ENCODE data around the gene RUNDC3A.

RUNDC3A gene

DNA sequence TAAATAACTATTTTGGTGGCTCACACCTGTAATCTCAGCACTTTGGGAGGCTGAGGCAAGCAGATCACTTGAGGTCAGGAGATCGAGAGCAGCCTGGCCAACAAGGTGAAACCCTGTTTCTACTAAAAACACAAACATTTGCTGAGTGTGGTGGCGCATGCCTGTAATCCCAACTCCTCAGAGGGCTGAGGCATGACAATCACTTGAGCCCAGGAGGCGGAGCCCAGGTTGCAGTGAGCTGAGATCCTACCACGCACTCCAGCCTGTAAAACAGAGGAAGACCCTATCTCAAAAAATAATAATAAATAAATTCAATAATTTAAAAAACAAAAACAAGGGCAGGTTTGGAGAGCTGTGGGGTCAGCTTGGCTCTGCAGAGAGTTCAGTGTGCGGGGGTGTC is 34.8 kb upstream of the RUNDC3A start:
- TF ChIP-seq, protein P1, sequence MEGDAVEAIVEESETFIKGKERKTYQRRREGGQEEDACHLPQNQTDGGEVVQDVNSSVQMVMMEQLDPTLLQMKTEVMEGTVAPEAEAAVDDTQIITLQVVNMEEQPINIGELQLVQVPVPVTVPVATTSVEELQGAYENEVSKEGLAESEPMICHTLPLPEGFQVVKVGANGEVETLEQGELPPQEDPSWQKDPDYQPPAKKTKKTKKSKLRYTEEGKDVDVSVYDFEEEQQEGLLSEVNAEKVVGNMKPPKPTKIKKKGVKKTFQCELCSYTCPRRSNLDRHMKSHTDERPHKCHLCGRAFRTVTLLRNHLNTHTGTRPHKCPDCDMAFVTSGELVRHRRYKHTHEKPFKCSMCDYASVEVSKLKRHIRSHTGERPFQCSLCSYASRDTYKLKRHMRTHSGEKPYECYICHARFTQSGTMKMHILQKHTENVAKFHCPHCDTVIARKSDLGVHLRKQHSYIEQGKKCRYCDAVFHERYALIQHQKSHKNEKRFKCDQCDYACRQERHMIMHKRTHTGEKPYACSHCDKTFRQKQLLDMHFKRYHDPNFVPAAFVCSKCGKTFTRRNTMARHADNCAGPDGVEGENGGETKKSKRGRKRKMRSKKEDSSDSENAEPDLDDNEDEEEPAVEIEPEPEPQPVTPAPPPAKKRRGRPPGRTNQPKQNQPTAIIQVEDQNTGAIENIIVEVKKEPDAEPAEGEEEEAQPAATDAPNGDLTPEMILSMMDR (IDR thresholded peaks at IDR 0.05; ENCODE audit: low read depth, low read length, missing control alignments): no peak
- no peak for DNase-seq (ENCODE audit: low read depth)
- no peak overlapping the region for H3K4me3 ChIP-seq (ENCODE audit: low read depth, low read length)
- in situ Hi-C loops (cut with HindIII; ENCODE audit: low sequenced_read_pairs): loop anchor here (5.0 kb wide), 1 partner anchor 39 kb away; no protein-coding TSS in a partner anchor

DNA sequence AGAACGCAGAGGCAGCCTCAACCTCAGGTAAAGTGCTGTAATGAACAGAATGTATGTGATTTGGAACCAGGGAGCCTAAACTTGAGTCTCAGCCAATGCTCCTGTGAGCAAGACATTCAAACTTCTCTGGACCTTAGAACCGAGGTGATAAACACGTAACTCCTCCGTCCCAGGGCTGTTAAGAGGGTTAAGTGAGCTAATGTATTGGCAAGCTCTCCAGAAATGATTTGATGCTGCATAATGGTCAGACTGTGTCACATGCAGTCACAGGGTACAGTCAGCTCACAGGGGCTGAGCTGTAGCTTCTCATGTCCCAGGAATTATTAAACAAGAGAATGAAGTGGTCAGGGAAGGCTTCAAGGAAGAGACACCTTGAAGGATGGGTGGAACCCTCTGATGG is 30.4 kb upstream of the RUNDC3A start:
- no peak overlapping the region for H3K4me3 ChIP-seq (ENCODE audit: low read depth, low read length)
- TF ChIP-seq, protein P1 (IDR thresholded peaks at IDR 0.05; ENCODE audit: low read depth, low read length, missing control alignments): no peak
- in situ Hi-C loops (cut with HindIII; ENCODE audit: low sequenced_read_pairs): no loop called here
- no peak for DNase-seq (ENCODE audit: low read depth)

DNA sequence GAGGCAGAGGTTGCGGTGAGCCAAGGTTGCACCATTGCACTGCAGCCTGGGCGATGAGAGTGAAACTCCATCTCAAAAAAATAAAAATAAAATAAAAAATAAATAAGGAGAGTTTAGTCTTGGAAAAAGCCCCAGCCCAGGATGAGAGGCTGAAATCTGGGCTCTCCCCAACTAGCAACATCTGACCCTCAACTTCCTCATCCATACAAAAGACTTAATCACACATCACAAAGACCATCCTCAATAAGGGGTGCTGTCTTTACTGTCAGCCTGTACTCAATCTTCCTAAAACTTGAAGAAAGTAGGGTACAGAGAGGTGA is 29.1 kb upstream of the RUNDC3A start:
- in situ Hi-C loops (cut with HindIII; ENCODE audit: low sequenced_read_pairs): no loop called here
- DNase-seq (ENCODE audit: low read depth): no peak
- TF ChIP-seq, protein P1 (IDR thresholded peaks at IDR 0.05; ENCODE audit: low read depth, low read length, missing control alignments): no peak
- H3K4me3 ChIP-seq (ENCODE audit: low read depth, low read length): no peak overlapping the region

DNA sequence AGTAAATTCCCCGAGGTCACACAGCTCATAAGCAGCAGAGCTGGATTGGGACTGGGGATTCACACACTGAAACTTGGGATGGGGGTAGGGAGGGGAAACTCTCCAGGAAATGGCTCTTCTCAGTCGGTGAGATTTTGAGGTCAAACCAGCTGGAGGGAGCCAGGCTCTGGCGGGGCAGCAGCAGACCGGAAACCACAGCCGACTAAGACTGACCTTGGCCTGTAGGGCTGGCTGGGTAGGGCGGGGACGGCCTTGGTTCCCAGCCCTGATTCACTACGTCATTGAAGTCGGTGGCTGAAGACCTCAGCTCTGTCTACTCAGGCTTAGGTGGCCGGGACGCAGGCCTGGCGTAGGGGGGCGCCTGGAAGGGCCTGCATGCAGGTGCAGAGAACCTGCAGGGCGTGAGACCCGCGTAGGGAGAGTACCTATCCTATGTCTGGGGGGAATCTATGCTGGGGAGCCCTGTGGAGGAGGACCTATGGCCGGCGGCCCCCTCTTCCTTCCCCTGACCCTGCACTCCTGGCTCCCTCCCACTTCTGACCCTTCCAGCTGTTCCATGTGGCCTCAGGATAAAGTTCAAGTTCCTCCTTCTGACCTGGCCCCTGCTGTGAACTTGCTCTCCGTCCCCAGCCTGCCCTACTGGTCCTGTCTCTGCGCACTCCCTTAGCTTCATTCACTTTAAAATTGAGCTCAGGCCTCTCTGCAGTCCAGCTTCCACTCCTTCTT is 28.6 kb upstream of the RUNDC3A start:
- in situ Hi-C loops (cut with HindIII; ENCODE audit: low sequenced_read_pairs): no loop called here
- H3K4me3 ChIP-seq (ENCODE audit: low read depth, low read length): no peak overlapping the region
- DNase-seq (ENCODE audit: low read depth): peak; percentile 42

DNA sequence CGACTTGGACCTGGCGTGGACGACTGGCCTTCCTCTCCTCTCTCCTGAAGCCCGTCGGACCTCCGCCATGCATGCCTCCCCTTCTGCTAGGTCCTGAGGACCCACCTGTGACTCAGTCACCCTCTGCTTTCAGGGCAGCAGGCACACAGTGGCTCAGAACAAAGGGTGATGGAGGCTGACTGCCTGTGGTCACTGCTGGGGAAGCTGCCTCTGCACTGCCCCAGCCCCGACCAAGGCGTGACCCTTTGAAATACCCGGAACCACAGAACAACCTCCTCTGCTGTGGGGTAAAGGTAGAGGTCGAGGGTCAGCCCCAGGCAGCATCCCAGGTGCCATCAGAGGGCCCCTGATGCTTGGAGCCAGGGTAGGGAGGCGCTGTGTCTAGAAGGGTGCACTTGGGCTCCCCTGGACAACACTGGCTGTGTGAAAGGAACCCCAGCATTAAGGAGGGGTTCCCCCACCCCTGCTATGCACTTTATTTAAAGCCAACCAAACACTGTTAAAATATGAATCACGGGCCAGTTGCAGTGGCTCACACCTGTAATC is 27.9 kb upstream of the RUNDC3A start:
- TF ChIP-seq, protein P1 (IDR thresholded peaks at IDR 0.05; ENCODE audit: low read depth, low read length, missing control alignments): no peak
- in situ Hi-C loops (cut with HindIII; ENCODE audit: low sequenced_read_pairs): no loop called here
- DNase-seq (ENCODE audit: low read depth): no peak
- H3K4me3 ChIP-seq (ENCODE audit: low read depth, low read length): no peak overlapping the region

More for the DNA sequence above, 28.6 kb upstream of the RUNDC3A start:
- TF ChIP-seq, protein P1 (IDR thresholded peaks at IDR 0.05; ENCODE audit: low read depth, low read length, missing control alignments): no peak

DNA sequence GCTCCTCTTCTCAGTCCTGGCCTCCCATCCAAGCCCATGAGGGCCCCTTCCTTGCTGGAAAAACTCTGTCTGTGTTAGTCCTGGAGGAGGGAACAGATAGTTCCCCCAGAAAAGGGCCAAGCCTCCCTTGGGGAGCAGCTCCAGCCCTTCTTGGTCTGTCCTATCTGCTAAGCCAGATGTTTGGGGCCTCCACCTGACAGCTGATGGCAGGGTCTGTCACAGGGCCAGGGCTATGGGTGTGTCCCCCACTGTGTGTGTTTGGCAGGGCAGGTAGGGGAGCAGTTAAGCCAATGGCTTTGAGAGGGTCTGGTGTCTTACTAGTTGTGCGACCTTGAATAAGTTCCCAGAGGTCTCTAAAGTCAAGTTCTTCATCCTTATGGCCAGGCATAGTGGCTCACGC is 26.8 kb upstream of the RUNDC3A start:
- in situ Hi-C loops (cut with HindIII; ENCODE audit: low sequenced_read_pairs): no loop called here
- H3K4me3 ChIP-seq (ENCODE audit: low read depth, low read length): no peak overlapping the region
- no peak for DNase-seq (ENCODE audit: low read depth)
- TF ChIP-seq, protein P1 (IDR thresholded peaks at IDR 0.05; ENCODE audit: low read depth, low read length, missing control alignments): no peak

Measured in astrocyte of the cerebellum (primary cell).